ENCODE results near the gene FREM2. TPM values are rescaled to one million over a fixed set of nuclear protein-coding genes. Genes with fewer than 3 reads are reported as not detected.

The FREM2 gene
- total and polyA plus RNA-seq, 9 of the 15 experiments (the other 6 are each of a cell fraction or from before 2014, with no cell fraction given), result under 0.01 to 0.02 TPM; not detected in 7

- no peak for TF ChIP-seq ZHX1 (conservative IDR thresholded peaks at IDR 0.05; ENCODE audit: low read length)
Measured at GRCh38 chr13:38697628-38698333, 10.9 kb downstream of the FREM2 start (continued).

- no peak for DNase-seq (ENCODE audit: extremely low read depth in 1 of 4, low spot score in 3 of 4)
- TF ChIP-seq PHF20 (IDR thresholded peaks at IDR 0.05; ENCODE audit: partially characterized antibody) (no peak), E2F4 (CRISPR knock-in tag; IDR thresholded peaks at IDR 0.05; ENCODE audit: low read depth) (no peak), CSDE1 (IDR thresholded peaks at IDR 0.05) (no peak), ZNF143 (CRISPR knock-in tag; IDR thresholded peaks at IDR 0.05) (no peak), ZBTB34 (CRISPR knock-in tag; IDR thresholded peaks at IDR 0.05) (no peak), BCOR (IDR thresholded peaks at IDR 0.05) (no peak), ZNF24 (IDR thresholded peaks at IDR 0.05) (no peak), FUS (optimal IDR thresholded peaks at IDR 0.05; ENCODE audit: low read depth, low read length) (no peak), ERF (CRISPR knock-in tag; IDR thresholded peaks at IDR 0.05) (no peak), CHD1 (IDR thresholded peaks at IDR 0.05; ENCODE audit: low read length) (no peak), THAP12 (CRISPR knock-in tag; IDR thresholded peaks at IDR 0.05) (no peak)
- H3K9me3 ChIP-seq (replicated peaks; ENCODE audit: control insufficient read depth, insufficient read depth, low read depth, low read length), result no peaks in the 10 kb centered on the region
- no peak overlapping the region for H3K27ac ChIP-seq (ENCODE audit: extremely low read depth, low read depth, low read length)
- no peaks in the 10 kb centered on the region for H4K20me1 ChIP-seq (replicated peaks; ENCODE audit: control insufficient read depth, insufficient read depth, low read length)
- in situ Hi-C loops (cut with MboI), result no loop called here
- FAIRE-seq, result no peak
- ChIA-PET POLR2A (no interaction called here), CTCF (ENCODE audit: low intra/inter-chr PET ratio) (no interaction called here)
- H3K9me1 ChIP-seq (ENCODE audit: control insufficient read depth, insufficient read depth, low read length), result no peaks in the 10 kb centered on the region
- H3K9ac ChIP-seq (ENCODE audit: insufficient read depth in 1 of 2, low read depth in 2 of 2, low read length in 2 of 2), result no peak overlapping the region
- BruUV-seq (replicated peaks), result no TSS peak
- no peak overlapping the region for H2AFZ ChIP-seq (ENCODE audit: low read depth, low read length)
- no peak for ATAC-seq
- H3K79me2 ChIP-seq (ENCODE audit: control insufficient read depth, insufficient read depth, low read length), result no peaks in the 10 kb centered on the region
- WGBS (ENCODE audit: insufficient coverage, low coverage, missing lambda C conversion rate), result 0% methylated on average over 2 of the region's 2 CpGs
- no peaks in the 10 kb centered on the region for H3K27me3 ChIP-seq (ENCODE audit: control insufficient read depth in 2 of 2, insufficient read depth in 2 of 2, low read length in 2 of 2)
- intact Hi-C loops (cut with micrococcal nuclease), result loop anchor here (10.0 kb wide), 1 partner anchor 215 kb away; no protein-coding TSS in a partner anchor
- no peak overlapping the region for H3K4me2 ChIP-seq (ENCODE audit: insufficient read depth, low read length)
- H3K36me3 ChIP-seq (ENCODE audit: control insufficient read depth, insufficient read depth, low read length), result no peaks in the 10 kb centered on the region
- no peak overlapping the region for H3K4me3 ChIP-seq
- no peaks in the 10 kb centered on the region for H3K4me1 ChIP-seq (replicated peaks in 1 of 2; ENCODE audit: control insufficient read depth in 2 of 2, insufficient read depth in 2 of 2, low read length in 2 of 2)
Measured at GRCh38 chr13:38700051-38700450, 13.2 kb downstream of the FREM2 start.
